Stimulated activated CD4-positive, alpha-beta T cell treated with anti-CD3 and anti-CD28 coated beads, TNF-alpha, amount 100 ng/mL, for 48 hours (primary cell): ENCODE results near the gene NDUFS6.

Experiments used
- DNase-seq, 3 donors: peaks; one replicate each; pipeline ENCODE4 v3.0.0-alpha.2; 2020; ENCODE audit warnings: low read depth in 3 of 3

Gene NDUFS6

GRCh38 chr5:1801222-1801966 lies at the start of gene NDUFS6:
TSS of gene NDUFS6 (plus strand) at chr5:1801407. CDS start at chr5:1801418, 11 bp downstream.
- peak; percentile 52 to 81 (median 66) for DNase-seq

- no peak for DNase-seq
Measured at GRCh38 chr5:1751864-1752822, 49.1 kb upstream of the NDUFS6 start.

DNA sequence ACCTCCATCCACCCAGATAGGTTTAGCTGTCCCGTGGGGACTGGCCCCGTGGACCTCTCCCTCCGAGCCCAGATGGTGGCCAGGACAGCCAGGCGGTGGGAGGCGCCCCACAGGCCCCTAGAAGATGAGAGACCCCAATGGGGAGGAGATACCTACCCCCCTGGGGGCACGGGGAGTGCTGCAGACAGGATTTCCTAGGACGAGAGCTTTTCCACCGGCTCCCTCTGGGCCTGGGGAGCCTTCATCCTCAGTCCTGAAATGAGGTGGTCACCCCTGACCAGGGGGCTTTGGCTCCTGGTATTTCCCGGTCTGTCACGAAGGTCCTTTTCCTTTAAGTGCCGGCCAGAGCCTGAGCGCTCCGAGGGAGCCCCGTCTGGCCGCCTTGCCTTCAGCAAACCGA lies 48.3 kb upstream of the NDUFS6 start:
- DNase-seq = no peak

DNA sequence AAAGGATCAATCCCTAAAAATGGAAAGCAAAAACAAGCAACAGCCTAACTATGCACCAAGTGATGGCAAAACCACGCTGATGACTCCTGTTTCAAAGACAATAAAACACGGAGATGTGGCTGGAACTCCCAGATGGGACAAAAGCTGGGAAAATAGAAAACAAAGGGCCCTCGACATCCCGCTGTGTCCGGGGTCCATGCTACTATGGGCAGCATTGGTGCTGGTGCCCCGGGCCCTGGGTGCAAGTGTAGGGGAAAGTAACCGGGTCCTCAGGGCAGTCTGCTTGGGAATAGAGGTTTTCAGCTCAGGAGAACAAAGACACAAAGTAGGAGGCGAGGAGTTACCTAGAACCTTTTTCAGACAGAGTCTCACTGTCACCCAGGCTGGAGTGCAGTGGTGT lies 47.7 kb upstream of the NDUFS6 start:
- no peak for DNase-seq

- DNase-seq = no peak
Measured at GRCh38 chr5:1754531-1755220, 46.5 kb upstream of the NDUFS6 start.

- DNase-seq = no peak
Measured at GRCh38 chr5:1755321-1755949, 45.8 kb upstream of the NDUFS6 start.

GRCh38 chr5:1756481-1756880 lies 44.7 kb upstream of the NDUFS6 start:
- no peak for DNase-seq

DNA sequence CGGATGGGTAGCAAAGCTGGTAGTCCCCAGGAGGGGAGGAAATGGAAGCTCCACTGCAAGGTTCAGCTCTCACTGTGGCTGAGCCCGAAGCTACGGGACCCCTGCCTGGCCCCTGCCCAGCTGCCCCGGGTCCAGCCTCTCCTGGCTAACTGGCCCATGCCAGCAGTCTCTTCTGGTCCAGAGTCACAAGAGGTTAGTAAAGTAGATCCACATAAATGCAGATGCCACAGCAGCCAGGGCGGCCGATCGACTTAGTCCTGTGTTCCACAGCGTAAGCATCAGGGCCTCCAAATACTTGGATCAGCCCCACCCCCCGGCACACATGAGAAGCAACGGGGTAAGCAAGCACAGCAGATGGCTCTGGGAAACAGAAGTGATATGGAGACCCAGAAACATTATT lies 43.7 kb upstream of the NDUFS6 start:
- DNase-seq = no peak

- no peak for DNase-seq
Measured at GRCh38 chr5:1758574-1758973, 42.6 kb upstream of the NDUFS6 start.

DNA sequence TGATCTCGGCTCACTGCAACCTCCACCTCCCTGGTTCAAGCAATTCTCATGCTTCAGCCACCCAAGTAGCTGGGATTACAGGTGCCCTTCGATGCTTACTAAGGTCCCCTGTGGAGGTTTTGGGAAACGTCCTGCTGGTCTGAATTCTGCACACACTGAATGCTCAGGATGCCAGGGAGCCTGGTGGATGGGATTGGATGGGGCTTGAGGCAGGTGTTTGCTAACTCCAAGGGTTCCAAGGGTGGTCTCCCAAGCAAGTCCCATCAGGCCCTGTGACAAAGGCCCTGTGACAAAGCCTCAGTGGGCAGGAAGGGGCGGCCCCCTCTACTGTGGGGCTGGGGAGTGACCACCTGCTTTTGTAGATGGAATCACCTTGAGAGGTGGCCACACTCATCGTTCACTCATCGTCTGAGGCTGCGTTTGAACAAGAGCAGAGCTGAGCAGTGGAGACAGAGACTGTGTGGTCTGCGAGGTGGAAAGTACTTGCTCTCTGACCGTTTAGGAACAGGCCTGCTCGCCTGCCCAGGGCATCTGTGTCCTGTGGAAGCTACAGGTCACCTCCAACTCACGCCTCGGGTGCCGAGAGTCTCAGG lies 41.7 kb upstream of the NDUFS6 start:
- DNase-seq = no peak

DNA sequence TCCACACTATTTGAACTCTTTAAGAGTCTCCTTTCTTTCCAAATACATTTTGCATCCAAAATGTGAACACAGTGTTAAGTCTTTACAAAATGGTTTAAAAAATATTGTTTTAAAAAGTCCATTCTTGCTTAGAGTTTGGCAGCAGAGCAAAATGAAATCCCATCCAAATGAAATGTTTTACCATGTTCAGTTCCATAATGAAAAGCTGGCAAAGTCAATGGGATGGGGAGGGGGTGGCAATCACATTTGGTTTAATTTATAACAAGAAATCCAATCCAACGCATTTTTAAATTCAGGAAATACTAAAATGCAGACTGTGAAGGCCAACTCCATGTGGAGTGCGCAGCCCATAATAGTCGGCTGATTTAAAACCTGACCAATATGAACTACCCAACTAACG lies 41.0 kb upstream of the NDUFS6 start:
- no peak for DNase-seq

GRCh38 chr5:1760656-1761452 lies 40.4 kb upstream of the NDUFS6 start:
- DNase-seq = no peak

DNA sequence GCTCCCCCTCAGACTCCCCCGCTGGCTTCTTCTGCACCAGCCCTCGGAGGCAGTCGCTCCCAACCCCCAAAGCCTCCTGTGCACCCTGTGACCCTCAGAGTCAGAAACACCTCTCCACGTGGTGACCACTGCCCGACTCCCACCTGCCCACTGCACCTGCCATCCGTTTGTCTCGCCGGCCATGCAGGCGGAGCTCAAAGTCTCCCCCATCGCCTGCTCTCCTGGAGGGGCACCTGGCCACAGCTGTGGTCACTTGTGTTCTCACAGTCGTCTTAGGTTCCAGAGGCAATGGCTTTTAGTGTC lies 39.8 kb upstream of the NDUFS6 start:
- no peak for DNase-seq

DNA sequence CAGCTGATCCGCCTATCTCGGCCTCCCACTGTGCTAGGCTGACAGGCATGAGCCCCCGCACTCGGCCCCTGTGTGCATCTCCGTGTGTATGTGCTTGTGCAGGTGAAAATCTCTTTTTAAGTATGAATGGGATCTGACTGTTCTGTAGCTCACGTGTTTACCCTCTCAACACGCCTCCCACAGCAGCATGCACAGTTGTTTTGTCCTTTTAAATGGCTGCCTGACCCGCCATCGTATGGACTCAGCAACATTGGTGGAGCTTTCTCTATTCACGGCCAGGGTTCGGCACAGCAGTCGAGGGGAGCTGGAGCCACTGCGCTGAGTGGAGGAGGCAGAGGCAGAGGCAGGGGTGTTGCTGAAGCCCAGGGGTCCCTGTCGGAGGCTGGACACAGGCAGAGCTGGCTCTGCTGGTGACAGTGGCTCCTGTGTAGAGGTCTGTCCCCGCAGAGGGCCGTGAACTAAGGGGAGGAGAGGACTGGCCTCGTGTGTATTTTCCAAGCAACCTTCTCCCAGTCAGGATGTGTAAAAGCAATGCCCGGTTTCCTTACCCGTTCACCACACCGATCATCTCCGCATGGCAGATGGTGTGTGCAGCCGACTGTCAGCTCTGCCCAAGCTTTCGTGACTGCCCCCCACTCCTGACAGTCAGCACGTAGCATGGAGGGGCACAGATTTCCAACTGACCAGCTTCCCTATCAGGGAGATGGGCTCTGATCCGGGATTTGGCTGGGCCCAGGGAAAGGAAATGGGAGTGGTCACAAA lies 38.9 kb upstream of the NDUFS6 start:
- DNase-seq = no peak

- no peak for DNase-seq
Measured at GRCh38 chr5:1762883-1763547, 38.2 kb upstream of the NDUFS6 start.

DNA sequence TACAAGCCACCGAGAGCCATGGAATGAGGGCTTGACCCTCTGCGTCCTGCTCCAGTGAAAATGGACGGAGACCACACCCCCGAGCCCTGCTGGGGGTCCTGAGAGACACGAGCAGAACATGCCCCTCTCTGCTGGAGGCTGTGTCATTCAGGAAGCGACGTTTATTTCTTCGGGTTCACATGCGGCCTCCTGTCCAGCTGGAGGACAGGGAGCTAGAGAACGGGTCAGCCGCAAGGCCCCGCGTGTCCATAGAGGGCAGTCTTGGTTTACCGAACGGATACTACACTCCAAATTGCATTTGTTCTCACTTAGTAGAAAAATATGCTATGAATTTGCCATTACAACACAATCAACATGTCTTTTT lies 37.7 kb upstream of the NDUFS6 start:
- peak in 2 of 3 donors; percentile 9 to 27 for DNase-seq

DNA sequence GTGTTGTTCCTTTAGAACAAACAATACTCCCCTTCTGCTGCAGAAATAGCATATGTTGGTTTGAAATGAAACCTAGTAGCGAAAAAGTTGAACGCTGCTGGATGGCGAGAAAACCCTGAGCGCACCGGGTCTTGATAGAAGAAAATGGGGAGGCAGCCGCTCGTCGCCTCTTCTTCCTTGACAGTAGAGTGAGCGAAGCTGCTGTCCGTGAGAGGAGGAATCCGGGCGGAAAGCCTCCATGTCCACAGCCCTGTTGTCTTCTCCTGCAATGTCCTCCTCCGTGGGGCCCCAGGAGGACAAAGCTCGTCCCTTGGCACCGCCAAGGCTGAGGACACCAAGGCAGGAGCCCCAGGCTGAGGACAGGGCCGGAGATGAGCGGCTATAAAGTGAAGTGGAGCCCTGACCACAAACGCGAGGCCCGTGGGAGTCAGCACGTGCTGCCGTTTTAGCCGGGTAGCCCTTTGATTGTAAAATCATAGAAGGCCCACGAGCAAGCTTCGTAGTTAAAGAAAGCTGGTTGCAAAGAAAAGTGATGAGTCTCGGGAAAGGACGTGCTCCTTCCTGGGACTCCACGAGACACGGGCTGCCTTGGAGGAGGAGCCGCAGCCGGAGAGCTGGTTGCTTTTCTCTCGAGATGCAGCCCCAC lies 37.1 kb upstream of the NDUFS6 start:
- DNase-seq = no peak

DNA sequence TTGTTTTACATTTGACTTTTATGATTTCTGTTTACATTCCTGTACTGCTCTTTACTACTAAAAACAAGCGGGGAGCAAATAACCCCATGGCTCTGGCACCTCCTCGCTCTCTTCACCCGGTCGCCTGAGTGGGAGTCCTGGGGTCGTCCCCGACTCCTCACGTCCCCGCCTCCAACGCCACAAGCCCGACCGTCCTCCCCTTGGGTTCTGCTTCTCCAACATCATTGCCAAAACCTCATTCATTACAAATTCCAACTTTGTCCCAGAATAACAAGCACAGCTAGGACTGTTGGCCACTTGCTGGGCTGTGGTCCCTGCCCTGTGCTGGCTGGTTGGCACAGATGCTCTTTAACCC lies 36.6 kb upstream of the NDUFS6 start:
- no peak for DNase-seq
